ENCODE measurements around the gene NFIL3. TPM values are rescaled to one million over a fixed set of nuclear protein-coding genes. Genes with fewer than 3 reads are reported as not detected.
"Not testable (repeated sequence)": the region's sequence is repeated elsewhere in the genome, so short reads cannot be mapped to it uniquely, and the experiment has no call there.

Gene NFIL3
- total RNA-seq, 5 donors from 2014 or later (not counting 1 experiment from before 2014, with no cell fraction given) = 3.1 to 18.3 (median 3.9) TPM

- peaks cover 0 to 3% of the 10 kb centered on the region in 2 experiments for H3K27me3 ChIP-seq (replicated peaks in 1 of 2; ENCODE audit: control insufficient read depth in 2 of 2, extremely low read depth in 1 of 2, insufficient read depth in 2 of 2, low read length in 1 of 2)
- H3K27me3 Mint-ChIP-seq = peaks cover 2 to 13% of the 10 kb centered on the region in 2 donors
- ChIA-PET POLR2A (no interaction called here), CTCF (no interaction called here)
- no peak overlapping the region for H3K27ac Mint-ChIP-seq
- peaks cover 4% of the 10 kb centered on the region for H3K36me3 Mint-ChIP-seq
- H3K36me3 ChIP-seq (ENCODE audit: control insufficient read depth in 2 of 2, extremely low read depth in 1 of 2, insufficient read depth in 1 of 2, low read length in 1 of 2) = no peaks in the 10 kb centered on the region
- DNase-seq (no peak), ATAC-seq (replicated peaks in 1 of 4) (no peak)
- H3K4me3 ChIP-seq (ENCODE audit: control insufficient read depth in 1 of 2, extremely low read depth in 1 of 2, low read length in 1 of 2) = no peak overlapping the region
- peaks cover 0 to 3% (median 0%) of the 10 kb centered on the region in 3 donors for H3K4me1 Mint-ChIP-seq
- no peaks in the 10 kb centered on the region for H3K9me3 ChIP-seq
- no peaks in the 10 kb centered on the region for H3K4me1 ChIP-seq (ENCODE audit: control insufficient read depth in 1 of 2, extremely low read depth in 1 of 2, insufficient read depth in 2 of 2, low read length in 2 of 2)
- no peak overlapping the region for H3K27ac ChIP-seq (ENCODE audit: low read length)
- H3K9me3 Mint-ChIP-seq = peaks cover 0 to 4% (median 0%) of the 10 kb centered on the region in 3 donors
- WGBS (ENCODE audit: insufficient coverage) = no CpG with 5 or more reads among the region's 3 CpGs
- H3K4me3 Mint-ChIP-seq = no peak overlapping the region
Observed at GRCh38 chr9:91379426-91379825, 44.2 kb downstream of the NFIL3 start.

GRCh38 chr9:91378695-91379127 is 44.9 kb downstream of the NFIL3 start:
- H3K36me3 ChIP-seq (ENCODE audit: control insufficient read depth in 2 of 2, extremely low read depth in 1 of 2, insufficient read depth in 1 of 2, low read length in 1 of 2) = no peaks in the 10 kb centered on the region
- CTCF ChIA-PET = no interaction called here
- no peak overlapping the region for H3K27ac ChIP-seq (ENCODE audit: low read length)
- H3K27me3 ChIP-seq (replicated peaks in 1 of 2; ENCODE audit: control insufficient read depth in 2 of 2, extremely low read depth in 1 of 2, insufficient read depth in 2 of 2, low read length in 1 of 2) = peaks cover 0 to 3% of the 10 kb centered on the region in 2 experiments
- H3K36me3 Mint-ChIP-seq = peaks cover 4% of the 10 kb centered on the region
- H3K27me3 Mint-ChIP-seq = peaks cover 2 to 13% of the 10 kb centered on the region in 2 donors
- POLR2A ChIA-PET = no interaction called here
- no peak overlapping the region for H3K4me3 Mint-ChIP-seq
- H3K4me3 ChIP-seq (ENCODE audit: control insufficient read depth in 1 of 2, extremely low read depth in 1 of 2, low read length in 1 of 2) = no peak overlapping the region
- H3K9me3 ChIP-seq = no peaks in the 10 kb centered on the region
- WGBS (ENCODE audit: insufficient coverage) = 90% methylated on average over 1 of the region's 2 CpGs
- H3K27ac Mint-ChIP-seq = no peak overlapping the region
- DNase-seq (no peak), ATAC-seq (replicated peaks in 1 of 4) (no peak)
- H3K4me1 Mint-ChIP-seq = peaks cover 0 to 3% (median 0%) of the 10 kb centered on the region in 3 donors
- no peaks in the 10 kb centered on the region for H3K4me1 ChIP-seq (ENCODE audit: control insufficient read depth in 1 of 2, extremely low read depth in 1 of 2, insufficient read depth in 2 of 2, low read length in 2 of 2)
- peaks cover 0 to 4% (median 0%) of the 10 kb centered on the region in 3 donors for H3K9me3 Mint-ChIP-seq

- WGBS (ENCODE audit: insufficient coverage) = no CpG with 5 or more reads among the region's 3 CpGs
- H3K4me1 Mint-ChIP-seq; H3K9me3 ChIP-seq; H3K4me3 Mint-ChIP-seq; ATAC-seq (replicated peaks in 1 of 4); H3K36me3 Mint-ChIP-seq; H3K4me3 ChIP-seq (ENCODE audit: control insufficient read depth in 1 of 2, extremely low read depth in 1 of 2, low read length in 1 of 2); DNase-seq; CTCF ChIA-PET; H3K36me3 ChIP-seq (ENCODE audit: control insufficient read depth in 2 of 2, extremely low read depth in 1 of 2, insufficient read depth in 1 of 2, low read length in 1 of 2); H3K9me3 Mint-ChIP-seq; H3K27ac ChIP-seq (ENCODE audit: low read length); POLR2A ChIA-PET; H3K27ac Mint-ChIP-seq; H3K4me1 ChIP-seq (ENCODE audit: control insufficient read depth in 1 of 2, extremely low read depth in 1 of 2, insufficient read depth in 2 of 2, low read length in 2 of 2); H3K27me3 ChIP-seq (replicated peaks in 1 of 2; ENCODE audit: control insufficient read depth in 2 of 2, extremely low read depth in 1 of 2, insufficient read depth in 2 of 2, low read length in 1 of 2): not testable (repeated sequence)
- H3K27me3 Mint-ChIP-seq = peaks cover 2 to 13% of the 10 kb centered on the region in 2 donors
Observed at GRCh38 chr9:91378054-91378453, 45.6 kb downstream of the NFIL3 start.

GRCh38 chr9:91376239-91376638 is 47.4 kb downstream of the NFIL3 start:
- Histone ChIP-seq H3K9me3 (no peaks in the 10 kb centered on the region), H3K4me1 (ENCODE audit: control insufficient read depth in 1 of 2, extremely low read depth in 1 of 2, insufficient read depth in 2 of 2, low read length in 2 of 2) (no peaks in the 10 kb centered on the region), H3K27ac (ENCODE audit: low read length) (no peak overlapping the region), H3K4me3 (ENCODE audit: control insufficient read depth in 1 of 2, extremely low read depth in 1 of 2, low read length in 1 of 2) (no peak overlapping the region), H3K27me3 (replicated peaks in 1 of 2; ENCODE audit: control insufficient read depth in 2 of 2, extremely low read depth in 1 of 2, insufficient read depth in 2 of 2, low read length in 1 of 2) (peaks cover 0 to 3% of the 10 kb centered on the region in 2 experiments), H3K36me3 (ENCODE audit: control insufficient read depth in 2 of 2, extremely low read depth in 1 of 2, insufficient read depth in 1 of 2, low read length in 1 of 2) (no peaks in the 10 kb centered on the region)
- H3K27me3 Mint-ChIP-seq = peaks cover 0 to 13% of the 10 kb centered on the region in 2 donors
- no peak for DNase-seq
- H3K4me3 Mint-ChIP-seq = no peak overlapping the region
- peaks cover 0 to 3% (median 0%) of the 10 kb centered on the region in 3 donors for H3K4me1 Mint-ChIP-seq
- CTCF ChIA-PET = no interaction called here
- peaks cover 0 to 4% (median 0%) of the 10 kb centered on the region in 3 donors for H3K9me3 Mint-ChIP-seq
- no peak for ATAC-seq (replicated peaks in 1 of 4)
- peaks cover 4% of the 10 kb centered on the region for H3K36me3 Mint-ChIP-seq
- WGBS (ENCODE audit: insufficient coverage) = no CpG with 5 or more reads among the region's 4 CpGs
- POLR2A ChIA-PET = no interaction called here
- no peak overlapping the region for H3K27ac Mint-ChIP-seq

GRCh38 chr9:91374939-91375338 is 48.7 kb downstream of the NFIL3 start:
- no peak for ATAC-seq (replicated peaks in 1 of 4)
- CTCF ChIA-PET = no interaction called here
- no CpG with 5 or more reads among the region's 3 CpGs for WGBS (ENCODE audit: insufficient coverage)

GRCh38 chr9:91371894-91372293 is 51.7 kb downstream of the NFIL3 start:
- Histone ChIP-seq H3K36me3 (ENCODE audit: control insufficient read depth in 2 of 2, extremely low read depth in 1 of 2, insufficient read depth in 1 of 2, low read length in 1 of 2) (no peaks in the 10 kb centered on the region), H3K27me3 (replicated peaks in 1 of 2; ENCODE audit: control insufficient read depth in 2 of 2, extremely low read depth in 1 of 2, insufficient read depth in 2 of 2, low read length in 1 of 2) (peaks cover 0 to 7% of the 10 kb centered on the region in 2 experiments), H3K9me3 (no peaks in the 10 kb centered on the region), H3K27ac (ENCODE audit: low read length) (no peak overlapping the region), H3K4me1 (ENCODE audit: control insufficient read depth in 1 of 2, extremely low read depth in 1 of 2, insufficient read depth in 2 of 2, low read length in 2 of 2) (no peaks in the 10 kb centered on the region), H3K4me3 (ENCODE audit: control insufficient read depth in 1 of 2, extremely low read depth in 1 of 2, low read length in 1 of 2) (no peak overlapping the region)
- Mint-ChIP-seq H3K36me3 (peaks cover under 1% of the 10 kb centered on the region), H3K9me3 (no peaks in the 10 kb centered on the region), H3K27me3 (peaks cover 0 to 7% of the 10 kb centered on the region in 2 donors), H3K4me1 (peaks cover 0 to 3% (median 0%) of the 10 kb centered on the region in 3 donors), H3K4me3 (no peak overlapping the region), H3K27ac (no peak overlapping the region)
- ChIA-PET POLR2A (interaction anchor here in 1 of 2 donors (0.6 kb wide), 1 partner anchor 54 kb away, joined by 7 read pairs; no protein-coding TSS in a partner anchor), CTCF (interaction anchor here (0.6 to 0.9 kb wide), 2 partner anchors 15 to 30 kb away, joined by 4 to 5 read pairs; no protein-coding TSS in a partner anchor)
- DNase-seq (no peak), ATAC-seq (replicated peaks in 1 of 4) (no peak)
- WGBS (ENCODE audit: insufficient coverage) = no CpG with 5 or more reads among the region's 1 CpG

More at GRCh38 chr9:91374939-91375338, 48.7 kb downstream of the NFIL3 start:
- no peaks in the 10 kb centered on the region for H3K36me3 ChIP-seq (ENCODE audit: control insufficient read depth in 2 of 2, extremely low read depth in 1 of 2, insufficient read depth in 1 of 2, low read length in 1 of 2)
- peaks cover 0 to 9% of the 10 kb centered on the region in 2 donors for H3K27me3 Mint-ChIP-seq
- no peak overlapping the region for H3K27ac ChIP-seq (ENCODE audit: low read length)
- H3K27me3 ChIP-seq (replicated peaks in 1 of 2; ENCODE audit: control insufficient read depth in 2 of 2, extremely low read depth in 1 of 2, insufficient read depth in 2 of 2, low read length in 1 of 2) = peaks cover 0 to 5% of the 10 kb centered on the region in 2 experiments
- no peak overlapping the region for H3K27ac Mint-ChIP-seq
- peaks cover 0 to 3% (median 0%) of the 10 kb centered on the region in 3 donors for H3K4me1 Mint-ChIP-seq
- DNase-seq = no peak
- H3K36me3 Mint-ChIP-seq = peaks cover 4% of the 10 kb centered on the region
- H3K9me3 Mint-ChIP-seq = peaks cover 0 to 4% (median 0%) of the 10 kb centered on the region in 3 donors
- H3K4me3 ChIP-seq (ENCODE audit: control insufficient read depth in 1 of 2, extremely low read depth in 1 of 2, low read length in 1 of 2) = no peak overlapping the region
- POLR2A ChIA-PET = no interaction called here
- H3K4me3 Mint-ChIP-seq = no peak overlapping the region
- H3K9me3 ChIP-seq = no peaks in the 10 kb centered on the region
- H3K4me1 ChIP-seq (ENCODE audit: control insufficient read depth in 1 of 2, extremely low read depth in 1 of 2, insufficient read depth in 2 of 2, low read length in 2 of 2) = no peaks in the 10 kb centered on the region

- DNase-seq; H3K4me1 ChIP-seq (ENCODE audit: control insufficient read depth in 1 of 2, extremely low read depth in 1 of 2, insufficient read depth in 2 of 2, low read length in 2 of 2); H3K27ac ChIP-seq (ENCODE audit: low read length); H3K36me3 Mint-ChIP-seq; H3K36me3 ChIP-seq (ENCODE audit: control insufficient read depth in 2 of 2, extremely low read depth in 1 of 2, insufficient read depth in 1 of 2, low read length in 1 of 2); H3K27me3 Mint-ChIP-seq; H3K27me3 ChIP-seq (replicated peaks in 1 of 2; ENCODE audit: control insufficient read depth in 2 of 2, extremely low read depth in 1 of 2, insufficient read depth in 2 of 2, low read length in 1 of 2); H3K4me3 ChIP-seq (ENCODE audit: control insufficient read depth in 1 of 2, extremely low read depth in 1 of 2, low read length in 1 of 2); H3K9me3 Mint-ChIP-seq; H3K27ac Mint-ChIP-seq; H3K4me3 Mint-ChIP-seq; H3K4me1 Mint-ChIP-seq; H3K9me3 ChIP-seq; POLR2A ChIA-PET; CTCF ChIA-PET; ATAC-seq (replicated peaks in 1 of 4): not testable (repeated sequence)
- no CpG with 5 or more reads among the region's 3 CpGs for WGBS (ENCODE audit: insufficient coverage)
Observed at GRCh38 chr9:91370006-91370405, 53.6 kb downstream of the NFIL3 start.
